Large intestine (tissue), 3 donors: Measurements from ENCODE around the gene GBA3. TPM values are rescaled to one million over a fixed set of nuclear protein-coding genes. Genes with fewer than 3 reads are reported as not detected.

Experiments
- DNase-seq, 2 donors: peaks; one replicate each; pipeline versions ENCODE4 v3.0.0 to v3.0.0-alpha.2; 2013
- H3K27ac ChIP-seq: one replicate; pipeline ENCODE4 v1.5.1; 2013; ENCODE audit warnings: low read length
- H3K27me3 ChIP-seq: 2 replicates; pipeline ENCODE4 v1.6.1; 2013; ENCODE audit warnings: low read length; ENCODE audit not compliant: control insufficient read depth, insufficient read depth
- H3K36me3 ChIP-seq: 2 replicates; pipeline ENCODE4 v1.6.1; 2013; ENCODE audit warnings: low read length; ENCODE audit not compliant: control insufficient read depth, insufficient read depth
- H3K4me1 ChIP-seq: one replicate; pipeline ENCODE4 v1.6.1; 2013; ENCODE audit warnings: low read length; ENCODE audit not compliant: control insufficient read depth, insufficient read depth
- H3K4me3 ChIP-seq: one replicate; pipeline ENCODE4 v1.5.1; 2013; ENCODE audit warnings: low read length
- H3K9me3 ChIP-seq: one replicate; pipeline ENCODE4 v1.6.1; 2013; ENCODE audit warnings: mild to moderate bottlenecking, low read depth, low read length, moderate library complexity; ENCODE audit not compliant: control insufficient read depth
- WGBS: methylation state at CpG from one replicate; pipeline ENCODE4 v1.1.5; 2013; ENCODE audit warnings: low lambda C conversion rate; ENCODE audit not compliant: insufficient coverage; 5-methylcytosine and 5-hydroxymethylcytosine counted together
- polyA plus RNA-seq: library from polyadenylated mRNA; unstranded; fragments of 120-200 nt; gene quantifications from one replicate; pipeline ENCODE4 v1.2.1, GENCODE V29; 2013

GBA3 gene
- polyA plus RNA-seq, 1 donor: 74.1 TPM

DNA sequence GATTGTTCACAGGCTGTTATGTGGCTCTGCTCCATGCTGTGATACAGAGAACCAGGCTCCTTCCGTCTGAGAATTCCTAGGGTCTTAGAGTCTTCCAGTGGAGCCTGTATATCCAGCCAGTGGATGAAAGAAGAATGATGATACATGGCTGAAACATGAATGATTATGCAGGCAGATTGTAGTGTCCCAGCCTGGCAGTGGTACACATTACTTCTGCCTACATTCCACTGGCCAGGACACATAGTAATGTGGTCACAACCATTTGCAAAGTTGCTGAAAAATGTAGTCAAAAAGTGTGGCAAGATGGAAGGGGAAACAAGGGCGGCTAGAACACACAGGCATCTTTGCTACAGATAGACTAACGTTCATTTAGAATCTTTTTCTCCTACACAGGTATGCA is 4.5 kb upstream of the GBA3 start:
- no CpG with 5 or more reads among the region's 3 CpGs for WGBS
- H3K4me1 ChIP-seq: peaks cover 8% of the 10 kb centered on the region
- no peaks in the 10 kb centered on the region for H3K36me3 ChIP-seq
- no peaks in the 10 kb centered on the region for H3K9me3 ChIP-seq
- no peak overlapping the region for H3K4me3 ChIP-seq
- no peak overlapping the region for H3K27ac ChIP-seq
- no peak for DNase-seq
- H3K27me3 ChIP-seq: no peaks in the 10 kb centered on the region

DNA sequence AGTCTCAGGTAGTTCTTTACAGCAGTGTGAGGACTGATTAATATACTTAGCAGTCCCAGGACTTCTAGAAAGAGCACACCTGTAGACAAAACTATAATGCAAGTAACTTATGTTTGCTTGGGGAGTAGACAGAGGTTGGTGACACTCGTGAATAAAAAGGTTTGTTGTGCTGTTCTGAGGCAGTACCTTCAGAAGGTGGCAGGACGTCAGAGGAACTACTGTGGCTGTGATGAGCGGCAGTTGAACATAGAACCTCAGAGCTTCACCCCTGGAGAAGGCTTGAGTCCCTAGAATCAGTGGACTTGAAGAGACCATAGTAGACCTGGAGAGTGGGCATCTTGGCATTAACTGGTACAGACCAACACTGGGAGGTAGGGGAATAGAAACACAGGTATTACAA is 3.3 kb upstream of the GBA3 start:
- Histone ChIP-seq H3K27ac (no peak overlapping the region), H3K27me3 (no peaks in the 10 kb centered on the region), H3K4me1 (peaks cover 11% of the 10 kb centered on the region), H3K36me3 (no peaks in the 10 kb centered on the region), H3K9me3 (no peaks in the 10 kb centered on the region), H3K4me3 (no peak overlapping the region)
- no CpG with 5 or more reads among the region's 3 CpGs for WGBS
- DNase-seq: no peak

DNA sequence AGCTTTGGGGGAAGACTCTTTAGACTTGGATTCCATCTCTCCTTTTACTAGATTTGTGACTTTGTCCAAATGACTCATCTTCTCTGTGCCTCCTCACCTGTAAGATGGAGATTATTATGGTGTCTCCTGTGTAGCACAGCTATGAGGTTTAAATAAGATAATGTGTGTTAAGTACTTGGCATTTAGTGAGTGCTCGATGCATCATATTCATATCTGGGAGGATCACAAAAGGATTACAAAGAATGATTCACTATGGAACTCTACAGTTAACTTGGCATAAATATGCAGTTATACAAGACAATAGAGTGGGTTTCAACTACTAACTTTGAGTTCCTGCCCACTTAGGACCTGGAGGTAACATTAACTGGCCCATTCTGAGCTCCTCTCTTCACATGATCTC is 2.3 kb downstream of the GBA3 start:
- no peaks in the 10 kb centered on the region for H3K36me3 ChIP-seq
- WGBS: no CpG with 5 or more reads among the region's 1 CpG
- DNase-seq: no peak
- peak overlapping the region; percentile 63 for H3K27ac ChIP-seq
- H3K27me3 ChIP-seq: no peaks in the 10 kb centered on the region
- H3K9me3 ChIP-seq: no peaks in the 10 kb centered on the region
- H3K4me3 ChIP-seq: no peak overlapping the region
- H3K4me1 ChIP-seq: peaks cover 25% of the 10 kb centered on the region

DNA sequence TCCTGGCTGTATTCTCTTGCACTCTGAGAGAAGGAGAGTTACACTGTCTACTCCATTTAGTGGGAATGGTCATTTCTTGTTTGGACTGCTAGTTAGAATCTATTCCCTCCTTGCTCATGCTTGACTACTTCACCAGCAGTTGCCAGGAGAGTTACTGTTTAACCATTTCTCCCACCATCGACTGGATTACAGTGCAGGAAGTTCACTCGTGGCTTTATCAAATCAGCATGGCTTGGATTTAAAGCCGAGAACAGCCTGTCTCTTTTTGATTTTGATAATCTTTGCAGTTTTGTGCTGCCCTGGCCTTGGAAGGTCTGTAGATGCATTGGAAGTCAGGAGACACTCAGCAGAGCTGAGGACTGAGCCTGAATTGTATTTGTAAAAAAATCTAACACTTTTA is 3.2 kb downstream of the GBA3 start:
- Histone ChIP-seq H3K36me3 (no peaks in the 10 kb centered on the region), H3K4me1 (peaks cover 23% of the 10 kb centered on the region), H3K9me3 (no peaks in the 10 kb centered on the region), H3K27me3 (no peaks in the 10 kb centered on the region), H3K27ac (peak overlapping the region; percentile 63), H3K4me3 (peak overlapping the region; percentile 32)
- WGBS: no CpG with 5 or more reads among the region's 3 CpGs
- DNase-seq: peak; percentile 29 to 73

DNA sequence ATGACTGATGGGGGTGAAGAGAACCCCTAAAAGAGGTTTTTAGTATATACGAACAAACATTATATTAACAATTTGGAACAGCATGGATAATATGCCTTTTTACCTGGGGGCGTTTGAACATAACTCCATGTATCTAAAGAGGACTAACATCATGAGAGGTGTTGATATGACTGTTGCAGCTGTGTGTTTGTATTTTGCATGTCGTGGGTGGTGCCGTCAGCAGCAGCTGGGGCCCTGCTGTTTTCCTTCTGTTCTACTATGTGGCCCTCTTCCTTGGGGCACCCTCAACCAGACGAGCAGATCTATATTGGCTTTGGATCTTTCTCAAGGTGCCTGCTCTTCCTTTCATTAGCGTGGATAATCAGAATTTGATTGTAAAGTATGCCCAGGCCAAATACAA is 11.2 kb downstream of the GBA3 start:
- no CpG with 5 or more reads among the region's 6 CpGs for WGBS
- no peak for DNase-seq
- H3K4me3 ChIP-seq: no peak overlapping the region
- H3K9me3 ChIP-seq: no peaks in the 10 kb centered on the region
- no peak overlapping the region for H3K27ac ChIP-seq
- no peaks in the 10 kb centered on the region for H3K36me3 ChIP-seq
- no peaks in the 10 kb centered on the region for H3K4me1 ChIP-seq
- H3K27me3 ChIP-seq: no peaks in the 10 kb centered on the region

DNA sequence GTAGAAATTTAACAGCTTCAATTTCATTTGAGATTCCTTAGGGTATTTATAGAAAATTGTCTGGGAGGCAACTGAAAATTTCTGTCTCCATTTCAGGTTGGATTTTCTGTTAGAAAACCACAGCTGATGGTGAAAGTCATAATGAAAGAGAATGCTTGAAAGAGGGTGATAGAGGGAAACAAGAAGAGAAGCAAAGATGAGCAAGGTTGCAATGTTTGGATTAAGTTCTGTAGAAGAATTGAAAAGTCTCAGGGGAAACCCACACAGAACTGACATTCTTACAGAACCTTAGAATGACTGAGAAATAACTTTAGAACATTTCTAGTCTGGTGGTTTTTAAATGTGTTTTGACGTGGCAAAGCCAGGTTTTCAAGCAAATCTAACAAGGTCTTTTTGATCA is 14.7 kb downstream of the GBA3 start:
- 83% methylated on average over 1 of the region's 1 CpG for WGBS
- Histone ChIP-seq H3K9me3 (no peaks in the 10 kb centered on the region), H3K27me3 (no peaks in the 10 kb centered on the region), H3K4me3 (no peak overlapping the region), H3K4me1 (no peaks in the 10 kb centered on the region), H3K36me3 (no peaks in the 10 kb centered on the region), H3K27ac (no peak overlapping the region)
- DNase-seq: no peak

DNA sequence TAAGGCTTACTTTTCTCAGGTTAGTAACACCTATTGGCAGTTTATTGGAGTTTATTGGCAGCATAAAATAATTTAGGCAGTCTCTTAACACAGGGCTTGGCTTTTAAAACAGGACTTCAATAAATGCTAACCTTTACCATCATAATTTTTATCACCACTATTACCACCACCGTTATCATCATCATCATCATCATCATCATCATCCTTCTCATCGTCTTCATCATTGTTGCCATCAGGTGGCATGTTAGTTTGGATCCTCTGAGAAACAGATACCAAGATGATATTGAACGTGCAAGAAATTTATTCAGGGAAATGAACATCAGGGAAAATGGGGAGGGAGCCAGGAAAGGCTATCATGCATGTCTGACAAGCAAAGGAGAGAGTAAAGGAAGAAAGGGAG is 16.2 kb downstream of the GBA3 start:
- Histone ChIP-seq H3K27ac (no peak overlapping the region), H3K4me3 (no peak overlapping the region), H3K9me3 (no peaks in the 10 kb centered on the region), H3K4me1 (no peaks in the 10 kb centered on the region), H3K27me3 (no peaks in the 10 kb centered on the region), H3K36me3 (no peaks in the 10 kb centered on the region)
- WGBS: 83% methylated on average over 2 of the region's 3 CpGs
- no peak for DNase-seq

DNA sequence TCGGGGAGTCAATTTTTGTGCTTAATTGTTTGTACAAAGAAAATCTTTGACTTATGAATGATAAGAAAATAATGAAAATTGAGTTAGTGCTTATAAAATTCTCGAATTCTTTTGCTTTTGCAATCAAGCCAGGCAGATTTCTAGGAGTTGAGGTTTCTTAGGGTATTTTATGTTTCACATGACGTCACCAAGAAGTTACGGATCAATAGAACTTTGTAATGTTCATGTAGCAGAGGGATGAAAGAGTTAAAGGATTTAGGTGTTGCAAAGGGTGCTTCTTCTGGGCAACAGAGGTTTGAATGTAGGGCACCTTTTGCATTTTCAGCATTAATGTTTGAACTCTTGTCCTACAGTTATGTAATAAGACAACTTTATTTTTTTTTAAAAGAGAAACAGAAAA is 19.4 kb downstream of the GBA3 start:
- Histone ChIP-seq H3K27ac (no peak overlapping the region), H3K4me1 (no peaks in the 10 kb centered on the region), H3K9me3 (no peaks in the 10 kb centered on the region), H3K4me3 (no peak overlapping the region), H3K36me3 (peaks cover 4% of the 10 kb centered on the region), H3K27me3 (no peaks in the 10 kb centered on the region)
- DNase-seq: no peak
- 75% methylated on average over 2 of the region's 4 CpGs for WGBS

DNA sequence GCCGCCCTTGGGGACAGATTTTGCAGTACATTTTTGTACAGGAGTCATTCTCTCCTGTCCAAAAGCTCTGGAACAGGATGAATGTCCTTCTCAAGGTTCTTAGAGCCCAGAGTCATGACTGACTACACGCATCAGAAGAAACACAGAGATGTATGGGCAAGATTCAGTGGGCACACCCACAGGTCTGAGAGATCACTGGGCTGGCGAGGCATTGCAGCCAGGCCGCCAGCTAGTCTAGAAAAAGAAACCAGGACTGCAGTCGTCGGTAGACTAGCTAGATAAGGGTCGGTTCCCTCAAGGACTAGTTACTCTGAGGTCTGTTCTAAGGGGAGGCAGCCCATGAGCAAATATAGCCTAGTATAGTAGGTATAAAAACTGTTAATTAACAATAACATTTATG is 19.8 kb downstream of the GBA3 start:
- H3K27ac ChIP-seq: no peak overlapping the region
- H3K9me3 ChIP-seq: no peaks in the 10 kb centered on the region
- DNase-seq: no peak
- no peak overlapping the region for H3K4me3 ChIP-seq
- peaks cover 4% of the 10 kb centered on the region for H3K36me3 ChIP-seq
- H3K27me3 ChIP-seq: no peaks in the 10 kb centered on the region
- no peaks in the 10 kb centered on the region for H3K4me1 ChIP-seq
- WGBS: 100% methylated on average over 1 of the region's 7 CpGs

DNA sequence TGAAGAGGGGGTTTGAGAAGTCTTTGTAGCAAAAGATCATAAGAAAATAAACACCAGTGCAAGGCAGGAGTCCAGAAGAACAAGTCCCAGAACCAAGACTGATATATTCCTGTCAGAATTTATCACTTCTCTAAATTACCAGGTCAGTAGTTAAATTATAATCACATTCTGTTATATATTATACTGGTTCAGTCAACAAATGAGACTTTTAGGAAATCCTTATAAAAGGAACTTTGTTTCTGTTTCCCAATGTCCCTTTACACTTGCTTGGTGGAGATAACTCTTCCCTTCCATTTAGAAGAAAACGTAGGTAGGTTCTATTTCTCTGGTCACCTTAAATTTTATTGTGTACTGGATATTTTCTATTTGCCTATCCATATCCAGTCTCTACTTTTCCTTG is 21.1 kb downstream of the GBA3 start:
- Histone ChIP-seq H3K27me3 (no peaks in the 10 kb centered on the region), H3K9me3 (no peaks in the 10 kb centered on the region), H3K27ac (no peak overlapping the region), H3K4me1 (no peaks in the 10 kb centered on the region), H3K36me3 (peaks cover 4% of the 10 kb centered on the region), H3K4me3 (no peak overlapping the region)
- 71% methylated on average over 1 of the region's 1 CpG for WGBS
- DNase-seq: no peak

DNA sequence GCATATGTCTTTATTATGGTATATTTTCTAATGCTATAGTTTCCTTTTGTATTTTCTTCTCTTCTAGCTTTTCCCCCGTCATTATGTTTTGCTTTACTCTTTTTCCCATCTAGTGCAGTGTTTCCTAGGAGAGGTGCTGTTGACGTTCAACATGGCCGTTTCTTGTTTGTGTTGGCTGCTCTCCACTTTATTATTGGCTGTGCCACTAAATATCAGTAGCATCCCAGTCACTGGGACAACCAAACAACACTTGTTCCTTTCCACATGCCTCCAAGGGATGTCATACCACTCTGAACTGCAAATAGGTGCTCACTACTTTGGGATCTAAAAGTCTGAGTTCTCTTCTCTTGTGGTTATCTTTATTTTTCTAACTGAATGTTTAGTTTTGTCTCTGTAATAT is 26.5 kb downstream of the GBA3 start:
- no peaks in the 10 kb centered on the region for H3K27me3 ChIP-seq
- DNase-seq: no peak
- H3K9me3 ChIP-seq: no peaks in the 10 kb centered on the region
- WGBS: 100% methylated on average over 2 of the region's 3 CpGs
- peaks cover 4% of the 10 kb centered on the region for H3K36me3 ChIP-seq
- no peak overlapping the region for H3K4me3 ChIP-seq
- no peaks in the 10 kb centered on the region for H3K4me1 ChIP-seq
- no peak overlapping the region for H3K27ac ChIP-seq
